Right hindlimb (tissue), 1 donor: ENCODE measurements around the gene UQCC5.
"Not testable (repeated sequence)": the region's sequence is repeated elsewhere in the genome, so short reads cannot be mapped to it uniquely, and the experiment has no call there.

Source experiments
- DNase-seq: peaks from one replicate; pipeline ENCODE4 v3.0.0-alpha.2; 2018

The UQCC5 gene

DNA sequence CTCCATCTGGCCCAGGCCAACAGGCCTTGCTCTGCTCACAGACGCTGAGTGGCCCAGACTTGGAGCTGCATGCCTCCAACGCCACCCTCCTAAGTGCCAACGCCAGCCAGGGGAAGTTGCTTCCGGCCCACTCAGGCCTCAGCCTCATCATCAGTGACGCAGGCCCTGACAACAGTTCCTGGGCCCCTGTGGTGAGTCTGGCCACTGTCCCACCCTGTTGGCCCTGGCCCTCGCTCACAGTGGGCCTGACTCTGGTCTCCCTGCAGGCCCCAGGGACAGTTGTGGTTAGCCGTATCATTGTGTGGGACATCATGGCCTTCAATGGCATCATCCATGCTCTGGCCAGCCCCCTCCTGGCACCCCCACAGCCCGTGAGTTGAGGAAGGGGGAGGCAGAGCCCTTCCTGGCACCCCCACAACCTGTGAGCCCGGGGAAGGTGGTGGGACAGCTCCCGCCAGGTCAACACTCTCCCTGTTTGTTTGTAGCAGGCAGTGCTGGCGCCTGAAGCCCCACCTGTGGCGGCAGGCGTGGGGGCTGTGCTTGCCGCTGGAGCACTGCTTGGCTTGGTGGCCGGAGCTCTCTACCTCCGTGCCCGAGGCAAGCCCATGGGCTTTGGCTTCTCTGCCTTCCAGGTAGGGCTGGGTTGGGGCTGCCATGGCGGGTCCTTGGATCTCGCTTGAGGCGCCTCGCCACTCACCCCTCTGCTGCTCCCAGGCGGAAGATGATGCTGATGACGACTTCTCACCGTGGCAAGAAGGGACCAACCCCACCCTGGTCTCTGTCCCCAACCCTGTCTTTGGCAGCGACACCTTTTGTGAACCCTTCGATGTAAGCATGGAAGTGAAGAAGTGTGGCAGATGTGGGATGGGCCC lies 12.8 kb upstream of the UQCC5 start:
- DNase-seq = peak; percentile 18

DNA sequence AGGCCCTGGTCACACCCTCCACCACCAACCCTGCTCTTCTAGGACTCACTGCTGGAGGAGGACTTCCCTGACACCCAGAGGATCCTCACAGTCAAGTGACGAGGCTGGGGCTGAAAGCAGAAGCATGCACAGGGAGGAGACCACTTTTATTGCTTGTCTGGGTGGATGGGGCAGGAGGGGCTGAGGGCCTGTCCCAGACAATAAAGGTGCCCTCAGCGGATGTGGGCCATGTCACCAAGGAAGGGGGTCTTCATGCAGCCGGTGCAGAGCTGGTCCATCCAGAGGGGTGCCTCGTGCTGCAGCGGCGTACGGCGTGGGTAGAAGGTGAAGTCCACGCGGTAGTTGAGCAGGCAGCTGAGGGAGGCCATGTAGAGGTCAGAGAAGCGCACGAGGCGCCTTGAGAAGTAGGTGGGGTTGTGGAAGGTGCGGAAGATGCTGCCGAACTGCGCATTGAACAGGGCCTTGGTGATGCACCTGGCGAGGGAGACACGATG lies 12.1 kb upstream of the UQCC5 start:
- DNase-seq = peak; percentile 17

DNA sequence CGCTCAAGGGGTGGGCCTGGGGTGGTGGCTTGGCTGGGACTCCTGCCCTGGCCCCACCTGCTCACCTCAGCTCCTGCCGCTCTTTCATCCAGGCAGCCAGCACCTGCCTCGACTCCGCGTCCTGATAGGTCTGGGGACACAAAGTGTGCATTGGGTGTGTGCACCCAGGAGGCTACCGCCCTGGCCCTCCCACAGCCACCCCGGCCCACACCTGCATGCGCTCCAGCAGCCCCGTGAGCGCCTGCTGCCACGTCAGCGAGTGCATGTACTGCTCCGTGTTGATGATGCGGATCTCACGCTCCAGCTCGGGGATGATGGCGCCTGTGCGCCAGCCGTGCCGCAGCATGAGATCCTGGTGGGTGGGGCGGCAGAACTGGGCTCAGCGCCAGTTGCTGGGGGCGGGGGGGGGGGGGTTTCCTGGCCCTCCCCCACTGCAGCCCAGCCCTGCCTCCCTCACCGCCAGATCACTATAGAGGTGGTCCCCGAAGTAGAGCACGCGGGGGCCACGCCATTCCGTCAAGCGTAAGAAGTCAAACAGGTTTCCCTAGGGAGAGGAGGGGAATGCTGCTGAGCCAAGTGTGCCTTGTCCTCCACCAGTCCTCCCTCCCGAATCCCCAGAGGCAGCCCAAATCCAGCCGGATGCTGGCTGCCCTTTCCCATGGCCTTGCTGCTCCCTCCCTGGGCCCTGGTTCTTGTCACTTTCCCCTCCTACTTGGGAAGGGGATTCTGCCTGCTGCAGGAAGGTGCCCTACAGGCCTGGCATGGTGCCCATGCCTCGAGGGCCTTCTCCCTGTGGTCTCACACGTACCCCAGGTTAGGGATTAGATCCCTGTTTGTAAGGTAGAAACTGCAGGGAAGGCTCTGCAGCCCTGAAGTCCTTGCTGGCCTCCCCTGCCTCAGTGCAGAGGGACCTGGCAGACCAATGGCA lies 11.4 kb upstream of the UQCC5 start:
- DNase-seq = peak; percentile 36

DNA sequence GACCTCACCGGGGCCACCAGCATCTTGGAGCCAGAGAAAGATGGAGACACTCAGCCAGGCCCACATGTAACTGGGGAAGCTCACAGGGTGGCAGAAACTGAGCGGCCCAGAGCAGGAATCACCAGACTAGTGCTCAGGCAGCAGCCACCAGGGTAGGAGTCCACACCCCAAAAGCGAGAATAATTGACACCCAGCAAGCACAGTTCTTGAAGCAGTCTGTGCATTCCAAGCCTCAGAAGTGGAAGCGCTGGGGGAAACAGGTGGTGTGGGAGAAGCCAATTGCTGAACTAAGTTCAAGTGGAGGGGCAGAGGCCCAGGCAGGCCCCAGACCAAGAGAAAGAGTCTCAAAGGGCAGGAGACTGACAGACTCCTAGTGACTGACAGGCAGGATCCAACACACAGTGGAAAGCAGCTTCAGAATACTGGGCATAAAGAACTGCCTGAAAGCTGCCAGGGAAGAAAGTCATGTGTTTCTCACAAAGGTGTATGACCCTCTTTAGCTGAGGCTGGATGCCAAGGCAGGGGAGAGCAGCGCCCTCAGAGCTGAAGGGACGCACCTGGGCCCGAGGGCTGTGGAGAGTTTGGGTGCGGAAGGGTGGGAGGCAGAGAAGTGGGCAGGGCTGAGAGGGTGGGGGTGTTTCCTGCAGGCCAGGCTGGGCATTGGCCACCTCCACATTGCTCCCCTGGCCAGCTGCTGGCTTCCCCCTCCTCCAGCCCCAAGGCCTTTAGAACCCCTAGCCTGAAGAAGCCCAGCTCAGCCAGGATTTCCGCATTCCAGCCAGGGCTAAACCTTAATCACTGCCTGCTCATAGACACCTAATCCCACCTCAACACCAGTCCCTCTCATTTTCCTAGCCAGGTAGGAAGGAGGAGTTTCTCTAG lies 10.5 kb upstream of the UQCC5 start:
- peak; percentile 18 for DNase-seq

DNA sequence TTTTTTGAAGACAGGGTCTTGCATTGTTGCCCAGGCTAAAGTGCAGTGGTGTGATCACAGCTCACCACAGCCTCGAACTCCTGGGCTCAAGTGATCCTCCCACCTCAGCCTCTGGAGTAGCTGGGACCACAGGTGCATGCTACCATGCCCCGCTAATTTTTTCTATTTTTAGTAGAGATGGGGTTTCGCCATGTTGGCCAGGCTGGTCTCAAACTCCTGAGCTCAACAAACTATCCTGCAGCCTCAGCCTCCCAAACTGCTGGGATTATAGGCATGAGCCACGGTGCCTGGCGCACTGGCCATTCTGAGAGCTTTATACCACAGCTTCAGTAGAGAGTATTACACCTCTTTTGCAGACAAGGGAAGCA lies 9.8 kb upstream of the UQCC5 start:
- not testable (repeated sequence) for DNase-seq

DNA sequence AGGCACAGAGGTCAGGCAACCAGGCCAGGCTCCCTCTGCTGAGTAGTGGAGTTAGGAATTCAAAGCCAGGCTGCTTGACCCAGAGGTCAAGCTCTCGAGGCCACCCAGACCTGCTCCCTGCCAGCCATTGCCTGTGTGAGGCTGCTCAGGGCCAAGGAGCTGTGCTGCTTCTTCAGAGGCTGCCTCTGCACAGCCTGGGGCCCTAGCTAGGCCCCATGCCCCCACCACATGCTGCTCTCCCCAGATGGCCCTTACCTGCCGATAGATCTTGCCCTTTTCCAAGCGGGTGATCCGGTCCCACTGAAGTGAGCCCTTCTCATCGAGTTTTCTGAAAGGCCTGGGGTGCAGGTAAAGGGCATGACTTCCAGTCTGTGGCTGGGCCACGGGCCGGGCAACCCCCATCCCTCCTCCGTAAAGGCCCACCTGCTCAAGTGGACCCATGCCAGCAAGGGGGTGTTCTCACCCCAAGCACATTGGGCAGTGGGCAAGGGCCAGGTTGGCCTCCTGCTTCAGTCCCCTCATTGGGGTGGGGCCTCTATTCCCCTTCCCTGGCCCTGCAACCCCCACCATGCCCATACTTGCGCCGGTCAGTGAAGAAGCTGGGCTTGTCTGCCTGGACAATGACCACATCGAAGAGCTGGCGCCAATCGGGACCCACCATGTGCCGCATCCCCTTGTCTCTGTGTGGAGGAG lies 9.2 kb upstream of the UQCC5 start:
- DNase-seq = peak; percentile 16

DNA sequence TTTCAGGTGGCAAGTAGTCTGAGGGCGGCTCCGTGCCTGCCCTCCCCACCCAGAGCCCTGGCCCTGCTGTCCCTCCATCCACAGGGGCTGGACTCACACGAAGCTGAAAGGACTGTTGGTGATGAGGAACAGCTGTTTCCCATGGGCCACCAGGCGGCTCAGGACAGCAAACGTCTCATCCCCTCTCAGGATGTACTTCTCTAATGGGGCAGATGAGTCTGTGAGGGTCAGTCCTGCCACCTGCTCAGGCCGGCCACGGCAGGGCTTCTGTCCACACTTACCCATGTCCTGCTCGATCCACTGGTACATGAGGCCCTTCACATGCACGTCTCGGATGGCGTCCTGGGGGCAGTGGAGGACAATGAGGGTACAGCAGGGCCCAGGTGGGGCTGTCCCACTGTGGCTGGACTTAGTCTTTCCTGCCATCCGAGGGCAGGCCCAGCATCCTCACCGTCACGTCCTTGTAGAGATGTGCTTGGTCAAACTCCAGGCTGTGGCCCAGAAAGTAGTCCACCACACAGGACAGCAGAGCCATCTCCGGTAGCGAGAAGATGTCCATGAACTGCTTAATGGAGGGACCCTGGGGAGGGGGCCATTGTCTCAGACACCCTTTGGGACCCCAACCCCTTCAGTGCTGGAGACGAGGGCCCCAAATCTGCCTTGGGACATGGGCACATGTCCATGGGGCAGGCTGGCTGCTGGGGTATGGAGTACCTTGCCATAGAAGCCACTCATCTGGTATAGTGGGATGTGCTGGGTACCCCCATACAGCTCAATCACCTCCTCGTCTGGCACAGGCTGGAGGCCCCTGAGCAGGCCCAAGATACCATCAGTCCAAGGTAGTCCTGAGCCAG lies 8.4 kb upstream of the UQCC5 start:
- peak; percentile 18 for DNase-seq

DNA sequence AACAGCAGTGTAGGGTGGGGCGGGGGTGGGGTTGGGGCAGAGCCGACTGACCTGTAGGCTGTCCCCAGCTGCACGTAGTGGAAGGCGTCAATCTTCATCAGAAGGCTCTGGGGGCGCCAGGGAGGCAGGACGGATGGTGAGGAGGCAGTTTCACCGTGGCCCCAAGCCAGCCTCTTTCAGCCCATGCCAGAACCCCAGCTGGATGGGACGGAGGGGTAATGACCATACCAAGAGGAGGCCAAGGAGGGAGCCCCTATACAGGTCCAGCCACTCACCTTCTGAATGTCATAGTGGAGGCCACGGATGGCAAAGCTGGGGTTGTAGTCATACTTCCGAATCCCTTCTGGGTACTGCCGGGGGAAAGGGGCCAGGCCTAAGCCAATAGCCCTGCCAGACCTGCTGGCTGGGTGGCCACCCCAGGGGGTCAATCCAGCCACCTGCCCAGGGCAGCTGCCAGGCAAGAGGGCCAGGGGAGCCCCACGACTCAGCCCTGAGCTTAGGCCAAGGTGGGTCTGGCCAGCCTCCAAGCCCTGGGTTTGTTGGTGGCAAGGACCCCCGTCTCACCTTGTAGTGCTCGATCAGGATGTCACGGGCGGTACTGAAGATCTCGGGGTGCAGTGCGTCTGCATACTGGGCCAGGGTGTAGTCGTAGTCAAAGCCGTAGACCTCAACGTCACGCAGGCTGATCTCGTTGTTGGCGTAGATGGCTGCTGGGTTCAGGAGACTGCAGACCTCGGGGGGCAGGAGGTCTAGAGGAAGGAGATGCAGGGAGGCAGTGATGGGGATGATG lies 7.6 kb upstream of the UQCC5 start:
- DNase-seq = peak; percentile 18

DNA sequence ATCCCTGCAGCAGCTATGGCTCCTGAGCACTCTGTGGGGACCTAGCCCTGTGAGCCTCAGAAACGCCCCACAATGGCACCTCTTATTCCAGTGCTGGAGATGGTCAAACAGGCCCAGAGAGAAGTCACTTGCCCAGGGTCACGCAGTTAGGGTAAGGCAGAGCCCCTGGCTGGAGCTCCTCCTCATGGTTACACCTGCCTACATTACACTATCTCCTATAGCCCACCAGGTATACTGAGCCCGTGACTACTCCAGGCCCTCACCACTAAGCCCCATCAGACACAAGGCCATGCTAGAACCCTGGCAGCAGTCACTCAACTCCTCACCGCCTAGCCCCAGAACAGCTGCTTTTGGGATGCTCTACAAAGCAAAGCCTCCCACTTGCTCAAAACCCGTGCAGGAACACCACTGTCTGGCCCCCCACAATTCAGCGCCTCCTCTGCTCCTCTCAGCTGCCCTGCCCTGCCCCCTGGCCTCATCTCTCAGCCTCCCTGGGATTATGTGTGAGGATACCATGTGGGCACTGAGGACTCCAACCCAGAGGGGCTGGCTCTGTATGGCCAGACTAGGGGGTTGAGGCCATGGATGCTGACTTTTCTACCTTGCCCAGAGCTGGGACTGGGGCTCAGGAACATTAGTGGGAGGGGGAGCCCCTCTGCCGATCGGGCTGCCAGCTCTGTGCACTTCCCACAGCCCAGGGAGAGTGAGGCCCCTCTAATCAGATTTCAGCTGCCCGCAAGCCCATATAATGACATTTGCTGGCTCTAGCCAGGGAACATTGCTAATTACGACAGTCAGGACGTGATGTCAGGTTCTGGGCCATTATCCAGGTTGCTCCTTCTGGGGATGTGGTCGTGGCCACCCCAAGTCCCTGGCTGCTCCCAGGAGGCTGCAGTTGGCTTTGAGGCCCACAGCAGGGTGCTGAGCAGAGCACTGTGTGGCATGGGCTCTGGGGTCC lies 6.8 kb upstream of the UQCC5 start:
- DNase-seq = peak; percentile 28

DNA sequence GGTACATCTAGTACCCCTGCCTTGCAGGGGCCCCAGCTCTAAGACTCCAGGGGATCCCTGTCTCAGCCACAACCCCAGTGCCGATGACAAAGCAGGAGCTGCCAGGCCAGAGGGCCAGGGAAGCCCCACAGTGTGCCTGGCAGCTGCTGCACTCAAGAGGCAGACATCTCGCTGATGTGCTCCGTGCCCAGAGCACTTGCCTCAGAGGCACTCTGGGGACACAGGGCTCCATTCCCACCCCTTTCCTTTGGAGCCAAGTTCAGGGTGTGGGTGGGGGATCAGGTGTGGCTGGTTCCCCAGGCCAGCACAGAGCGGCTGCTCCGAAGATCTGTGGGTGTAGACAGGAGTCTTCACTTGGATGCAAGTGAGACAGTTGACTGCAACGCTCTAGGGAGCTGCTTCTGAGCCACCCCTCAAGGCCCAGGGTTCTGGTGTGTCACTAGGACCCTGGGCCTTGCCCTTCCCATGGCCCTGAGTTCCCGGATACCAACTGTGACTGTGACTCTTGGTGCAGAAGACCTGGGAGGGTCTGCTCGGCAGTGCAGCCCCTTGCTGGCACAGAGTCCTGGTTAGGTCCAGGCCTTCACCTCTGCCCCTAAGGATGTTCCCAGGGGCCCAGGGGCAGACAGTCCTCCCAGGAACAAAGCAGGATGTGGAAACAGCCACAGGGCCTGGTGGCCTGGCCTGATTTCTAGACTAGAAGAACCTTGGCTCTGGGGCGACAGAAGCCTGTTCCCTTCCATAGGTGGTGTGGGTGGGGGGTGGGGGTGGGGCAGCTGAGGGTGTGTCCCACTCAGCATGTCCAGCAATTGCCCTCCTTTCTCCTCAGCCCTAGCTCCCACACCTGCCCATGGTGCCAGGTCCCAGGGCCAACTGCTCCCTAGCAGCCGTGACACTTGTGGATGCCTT lies 5.2 kb upstream of the UQCC5 start:
- DNase-seq = peak; percentile 20

DNA sequence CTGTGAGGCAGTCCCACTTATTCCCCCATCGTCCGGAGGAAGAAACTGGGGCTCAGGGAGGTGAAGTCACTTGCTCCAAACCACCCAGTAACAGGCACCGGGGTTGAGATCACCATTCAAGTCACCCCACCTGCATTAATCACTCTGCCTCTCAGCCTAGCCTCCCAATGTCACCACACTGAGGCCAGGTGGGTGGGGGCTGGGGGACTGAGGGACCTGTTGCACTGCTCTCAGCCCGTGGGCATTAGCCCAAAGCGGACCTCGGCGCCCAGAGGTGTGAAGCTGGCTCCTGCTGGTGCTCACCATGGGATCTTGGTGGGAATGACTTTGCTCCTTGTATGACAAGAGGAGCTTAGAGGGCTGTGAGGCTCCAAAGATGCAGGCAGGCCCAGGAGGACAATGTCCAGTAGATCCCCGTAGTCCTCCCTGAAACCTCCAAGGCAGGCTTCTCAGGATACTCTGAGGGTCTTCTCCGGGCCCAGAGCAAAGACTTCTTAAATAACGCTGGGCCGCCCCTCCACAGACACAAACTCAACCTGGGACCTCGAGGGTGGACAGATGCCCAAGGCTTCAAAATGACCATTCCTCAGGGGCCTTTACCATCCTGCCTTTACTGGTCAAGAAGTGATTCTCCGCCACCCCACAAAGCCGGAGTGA lies 4.4 kb upstream of the UQCC5 start:
- no peak for DNase-seq

DNA sequence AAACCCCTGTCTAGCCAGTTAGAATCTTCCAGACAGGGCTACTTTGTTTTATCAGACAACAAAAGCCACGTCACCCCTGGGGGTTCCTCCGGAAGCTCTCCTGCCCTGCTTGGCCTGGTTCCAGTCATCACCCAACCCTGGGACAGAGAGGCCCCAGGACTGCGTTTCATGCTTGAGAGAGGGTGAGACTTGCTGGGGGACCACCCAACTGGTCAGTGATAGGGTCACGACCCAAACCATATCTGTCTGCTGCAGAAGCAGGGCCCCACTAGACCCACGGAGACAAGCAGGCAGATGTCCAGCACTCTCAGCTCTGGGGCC lies 3.9 kb upstream of the UQCC5 start:
- no peak for DNase-seq

DNA sequence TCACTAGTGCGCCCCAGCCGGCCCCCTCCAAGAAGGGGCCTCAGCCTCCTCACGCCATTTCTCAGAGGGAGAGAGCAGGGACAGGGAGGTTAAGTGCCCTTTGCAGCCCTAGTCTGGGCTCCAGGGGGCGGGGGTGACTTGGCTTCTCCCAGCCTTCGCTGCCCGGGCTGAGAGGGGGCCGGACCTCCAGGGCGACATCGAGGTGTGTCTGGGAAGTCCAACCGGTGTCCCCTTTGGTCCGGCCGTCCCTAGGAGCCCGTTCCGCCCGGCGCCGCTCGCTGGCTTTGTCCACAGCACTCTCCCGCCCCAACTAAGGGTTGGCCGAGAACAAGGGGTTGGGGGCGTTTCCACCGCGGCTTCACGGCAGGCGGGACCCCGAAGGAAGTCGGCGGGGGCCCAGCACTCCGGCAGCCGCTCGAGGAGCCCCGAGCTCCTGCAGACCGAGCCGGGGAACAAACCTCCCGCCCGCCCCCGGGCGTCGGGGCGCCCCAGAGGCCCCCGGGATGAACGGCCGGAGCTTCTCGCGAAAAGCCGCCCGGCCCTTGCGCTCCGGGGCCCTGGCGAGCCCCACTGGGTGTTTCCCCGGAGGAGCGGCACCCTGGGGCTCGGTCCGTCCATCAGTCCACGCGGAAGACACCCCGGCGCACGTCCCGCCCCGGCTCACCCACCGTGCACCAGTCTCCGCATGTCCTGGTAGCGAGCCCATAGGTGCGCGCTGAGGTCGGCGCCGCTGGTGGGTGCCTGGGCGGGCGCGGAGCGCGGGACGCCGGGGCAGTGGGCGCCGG lies 3.4 kb upstream of the UQCC5 start:
- DNase-seq = peak; percentile 55

DNA sequence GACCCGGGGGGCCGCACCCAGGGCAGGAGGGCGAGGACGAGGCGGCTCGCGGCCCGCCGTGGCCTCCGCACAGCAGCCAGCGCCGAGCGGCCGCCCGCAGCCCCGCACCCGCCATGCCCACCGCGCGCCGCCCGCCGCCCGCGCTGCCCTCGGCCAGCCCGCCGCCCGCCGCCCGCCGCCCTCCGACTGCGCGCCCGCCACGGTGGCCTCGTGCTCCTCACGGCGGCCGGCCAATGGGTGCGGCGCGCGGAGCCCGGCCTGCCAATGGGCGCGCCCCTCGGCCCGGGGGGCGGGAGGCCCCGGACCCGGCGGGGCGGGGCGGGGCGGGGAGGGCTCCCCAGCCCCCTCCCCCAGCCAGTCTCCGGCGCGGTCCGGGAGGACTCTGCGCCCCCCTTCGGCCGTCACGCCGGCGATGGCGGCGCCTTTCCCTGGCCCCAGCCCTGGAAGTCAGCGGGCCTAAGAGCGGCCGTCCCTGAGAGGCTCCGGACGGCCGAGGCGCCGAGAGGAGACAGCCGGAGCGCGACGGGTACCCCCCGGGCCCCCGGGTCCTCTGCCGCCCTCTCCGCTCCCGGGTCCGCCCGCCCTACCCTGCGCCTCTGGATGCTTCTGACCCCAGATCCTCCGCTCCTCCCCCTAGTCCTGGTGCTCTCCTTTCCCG lies 2.7 kb upstream of the UQCC5 start, which contains the start of gene NT5DC2:
TSS of gene NT5DC2 (minus strand) at position 235 of the 658 bp plus-strand sequence. CDS start at position 115, 120 bp downstream.
- DNase-seq = peak; percentile 87

DNA sequence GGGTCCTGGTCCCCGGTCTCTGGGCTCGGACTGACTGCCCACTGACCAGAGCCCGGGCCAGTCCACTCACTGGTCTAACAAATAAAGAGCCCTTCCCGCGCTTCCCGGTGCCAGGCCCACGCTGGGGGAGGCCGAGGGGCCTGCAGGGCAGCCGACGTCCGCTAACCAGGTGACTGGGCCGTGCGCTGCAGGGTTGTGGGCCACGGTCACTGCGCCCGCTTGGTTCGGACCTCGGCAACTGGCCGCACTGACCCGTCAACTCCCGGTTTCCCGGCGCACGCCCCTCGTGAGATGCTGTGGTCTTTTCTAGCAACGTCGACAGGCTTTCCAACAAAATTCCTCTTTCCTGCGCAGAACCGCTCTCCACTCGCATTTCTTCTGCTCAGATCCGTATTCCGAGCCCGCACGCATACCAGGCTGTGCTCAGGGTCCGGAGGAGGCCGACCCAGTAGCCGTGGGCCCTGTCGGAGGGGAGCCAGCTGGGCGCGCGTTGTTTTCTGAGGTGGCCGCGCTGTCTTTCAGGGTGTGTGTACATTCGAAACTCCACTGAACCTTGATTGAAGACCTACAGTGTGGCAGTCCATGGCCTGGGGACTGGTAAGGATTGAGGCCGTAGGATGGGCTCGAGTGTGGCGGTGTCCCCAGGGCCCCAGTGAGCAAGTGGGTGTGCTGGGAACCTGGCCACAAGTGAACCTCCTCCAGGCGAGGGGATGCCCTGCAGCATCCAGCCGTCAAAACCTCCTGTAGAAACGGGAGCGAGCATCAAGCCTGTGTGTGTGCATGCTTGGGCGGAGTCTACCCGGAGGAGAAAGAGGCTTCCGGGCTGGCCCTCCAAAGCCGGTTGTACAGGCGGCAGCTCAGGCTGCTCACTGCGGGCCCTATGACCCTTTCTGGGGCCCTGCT lies 1.9 kb upstream of the UQCC5 start:
- DNase-seq = peak; percentile 47
